Ramos (cell line): Measurements from ENCODE around the gene TMEM86B.

ENCODE experiments used
- in situ Hi-C: fragments of 300-500 bp; cut with MboI; formaldehyde crosslinking; loops from one replicate; pipeline ENCODE4 v1.14.3; 2022; ENCODE audit warnings: low sequenced_read_pairs; ENCODE audit not compliant: unreplicated experiment

Gene TMEM86B

DNA sequence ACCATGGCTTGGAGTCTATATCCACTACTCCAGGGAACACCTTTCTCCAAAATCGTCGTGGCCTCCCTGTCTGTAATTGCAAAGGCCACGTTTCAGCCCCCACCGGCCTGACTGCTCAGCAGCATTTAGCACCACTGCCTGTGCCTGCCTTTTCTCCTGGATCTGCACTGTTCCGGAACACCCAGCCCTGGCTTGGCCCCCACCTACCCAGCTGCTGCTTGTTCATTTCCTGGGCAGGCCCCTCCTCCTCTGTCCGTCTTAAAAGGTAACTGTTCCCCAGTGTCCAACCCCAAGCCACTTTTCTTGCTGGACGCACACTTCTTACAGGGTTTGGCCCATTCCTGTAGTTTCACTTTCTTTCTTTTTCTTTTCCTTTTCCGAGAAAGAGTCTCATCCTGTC, 39.9 kb downstream of the TMEM86B start:
- in situ Hi-C loops: no loop called here

DNA sequence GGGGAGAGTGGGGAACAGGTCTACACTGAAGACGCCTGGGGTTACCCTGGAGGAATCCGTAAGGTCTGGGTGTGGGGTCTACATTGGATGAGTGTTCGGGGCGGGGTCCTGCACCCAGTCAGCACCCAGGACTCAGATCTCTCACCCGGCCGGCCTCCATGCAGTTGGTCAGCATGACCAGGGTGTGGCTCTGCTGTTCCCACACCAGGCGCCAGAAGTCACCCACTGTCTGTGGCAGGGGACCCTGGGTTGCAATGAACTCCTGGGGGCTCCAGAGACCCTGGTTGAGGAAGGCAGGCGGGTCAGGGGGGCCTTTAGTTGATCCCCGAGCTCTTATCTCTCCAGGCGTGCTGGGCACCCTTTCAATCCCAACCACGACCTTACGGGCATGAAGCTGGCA, 42.5 kb downstream of the TMEM86B start:
- in situ Hi-C loops: no loop called here

DNA sequence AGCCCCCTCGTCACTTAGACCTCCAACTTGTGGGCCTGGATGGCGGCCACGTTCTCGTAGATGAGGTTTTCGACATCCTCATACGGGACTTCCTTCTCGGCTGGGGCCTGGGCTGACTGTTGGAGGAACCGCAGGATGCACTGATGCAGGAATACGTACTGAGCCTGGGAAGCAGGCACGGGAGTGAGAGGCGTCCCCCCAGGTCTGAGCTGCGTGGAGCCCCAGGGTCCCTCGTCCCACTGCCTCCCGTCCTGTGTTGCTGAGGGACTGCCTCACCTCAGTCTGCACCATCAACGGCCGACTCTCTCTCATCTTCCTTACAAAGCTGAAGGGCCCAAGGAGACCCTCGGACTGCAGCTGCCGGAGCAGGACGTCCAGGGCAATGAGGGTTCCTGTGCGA, 46.8 kb downstream of the TMEM86B start:
- in situ Hi-C loops: no loop called here

DNA sequence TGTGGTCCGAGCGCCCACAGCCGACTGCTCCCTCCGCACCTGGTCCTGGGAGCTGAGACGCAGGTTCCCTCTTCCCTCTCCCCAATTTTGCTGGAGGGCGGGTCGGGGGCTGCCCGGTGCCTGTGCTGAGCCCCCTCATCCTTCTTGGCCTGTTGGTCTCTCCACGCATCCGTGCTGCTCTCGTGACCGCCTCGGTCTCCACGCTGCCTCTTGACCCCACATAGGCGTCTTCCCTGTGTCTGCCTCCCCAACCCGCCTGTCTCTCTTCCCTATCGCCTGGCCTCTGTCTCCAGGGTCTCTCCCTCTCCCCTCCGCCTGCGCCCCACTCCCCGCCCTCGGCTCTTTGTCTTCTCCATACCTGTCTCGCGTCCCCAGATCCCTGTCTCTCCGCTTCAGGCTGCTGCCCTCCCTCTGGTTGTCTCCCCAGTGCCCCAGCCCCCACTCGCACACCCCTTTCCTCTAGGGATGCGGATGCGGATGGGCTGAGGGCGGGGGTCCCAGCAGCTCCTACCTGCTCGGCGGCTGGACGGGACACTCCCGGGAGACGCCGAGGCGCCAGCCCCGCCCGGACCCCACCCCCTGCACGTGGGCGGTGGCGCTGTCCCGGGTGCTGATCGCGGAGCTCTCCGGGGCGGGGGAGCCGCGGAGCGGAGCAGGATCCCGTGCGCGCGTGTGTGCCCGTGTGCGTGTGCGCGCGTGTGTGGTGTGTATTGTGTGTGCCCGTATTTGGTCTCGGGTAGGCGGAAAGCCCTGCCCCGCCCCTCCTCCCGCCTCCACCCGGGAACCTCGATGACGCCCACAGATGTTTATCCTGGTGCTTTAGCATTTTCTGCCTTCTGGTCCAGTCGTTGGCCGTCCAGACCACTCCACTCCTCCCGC, 48.7 kb downstream of the TMEM86B start, which contains the start of gene SYT5:
Gene SYT5, minus strand, starts transcription at position 684 of the 879 bp plus-strand sequence. CDS start 1,248 bp downstream, outside the sequence.
- in situ Hi-C loops: no loop called here

DNA sequence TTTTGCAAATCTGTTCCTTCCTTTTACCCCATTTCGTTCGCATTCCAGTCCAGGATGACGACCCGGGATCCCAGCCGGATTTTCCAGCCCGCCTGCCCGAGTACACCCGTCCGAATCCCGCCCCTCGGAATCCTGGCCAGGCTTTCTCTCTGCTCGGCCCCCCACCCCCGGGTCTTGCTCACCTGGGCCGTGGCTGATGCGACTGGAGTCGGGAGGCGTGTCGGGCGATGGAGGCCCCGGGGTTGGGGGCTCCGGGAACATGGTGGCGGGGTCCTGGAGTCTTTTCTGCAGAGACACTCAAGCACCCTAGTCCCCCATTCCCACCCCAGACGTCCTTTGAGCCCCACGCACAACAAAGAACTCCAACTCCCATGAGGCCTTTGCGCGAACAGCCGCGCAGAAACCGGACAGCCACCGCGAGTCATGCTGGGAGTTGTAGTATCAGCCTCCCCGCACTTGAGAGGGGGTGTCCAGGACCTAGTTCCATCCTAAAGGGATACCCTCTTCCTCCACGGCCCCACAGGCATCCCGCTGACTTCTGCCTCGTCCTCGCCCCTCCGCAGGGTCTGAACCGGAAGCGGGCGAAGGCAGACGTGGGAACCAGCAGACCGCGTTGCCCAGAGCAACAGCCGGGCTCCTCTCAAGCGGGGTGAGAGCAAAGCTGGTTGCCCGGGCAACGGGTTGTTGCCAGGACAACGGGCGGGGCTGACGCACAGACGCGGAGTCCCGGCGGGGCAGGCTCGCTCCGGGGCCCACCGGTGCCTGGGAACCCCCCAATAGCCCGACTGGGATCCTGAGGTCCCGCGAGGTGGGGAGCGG, 49.6 kb downstream of the TMEM86B start:
- in situ Hi-C loops: no loop called here
